Lower leg skin (tissue), 4 donors: ENCODE measurements around the gene RIT1. TPM values are rescaled to one million over a fixed set of nuclear protein-coding genes. Genes with fewer than 3 reads are reported as not detected.

Source experiments
- DNase-seq, 2 donors: peaks; one replicate each; pipeline ENCODE4 v3.0.0-alpha.2; 2019; ENCODE audit warnings: low spot score in 2 of 2
- H3K4me3 ChIP-seq: fragments of 200-600 bp; sonication (generic); 2 replicates; pipeline ENCODE4 v1.5.1; 2017; ENCODE audit warnings: mild to moderate bottlenecking, low read depth; ENCODE audit not compliant: poor library complexity, severe bottlenecking
- CTCF ChIP-seq, 3 donors: fragments of 450-650 bp; IDR thresholded peaks; one replicate each; pipeline ENCODE4 v1.5.1; 2016; ENCODE audit warnings: antibody characterized with exemption in 3 of 3, mild to moderate bottlenecking in 3 of 3, moderate library complexity in 2 of 3
- POLR2A ChIP-seq, 2 donors: fragments of 450-650 bp; IDR thresholded peaks; one replicate each; pipeline ENCODE4 v1.6.1; 2016 to 2017; ENCODE audit warnings: antibody characterized with exemption in 2 of 2, mild to moderate bottlenecking in 1 of 2, moderate library complexity in 1 of 2
- WGBS, 2 donors: methylation state at CpG; one replicate each; pipeline ENCODE4 v1.1.5; 2018; 5-methylcytosine and 5-hydroxymethylcytosine counted together
- intact Hi-C: fragments of 100-400 bp; cut with DNase I; formaldehyde crosslinking; loops from one replicate; pipeline ENCODE4 v1.15.0; 2023; ENCODE audit warnings: low total_unique reads
- total RNA-seq, 4 donors: library from RNA; depleted of rRNA; stranded (reverse); fragments of >200 nt; gene quantifications; one replicate each; pipeline ENCODE4 v1.1.0, GENCODE V29; 2016

RIT1 gene
- total RNA-seq, 4 donors from 2014 or later, result 16.1 to 34.2 (median 24.2) TPM

GRCh38 chr1:155892796-155893195 is 18.4 kb downstream of the RIT1 start:
- WGBS, 2 donors, result 16 to 21% methylated on average over 3 of the region's 3 CpGs
- TF ChIP-seq CTCF (IDR thresholded peaks at IDR 0.05), result no peak
- no peak for TF ChIP-seq POLR2A (IDR thresholded peaks at IDR 0.05)
- DNase-seq, result no peak
- intact Hi-C loops, result no loop called here
- H3K4me3 ChIP-seq, result no peak overlapping the region

GRCh38 chr1:155890251-155890650 is 20.9 kb downstream of the RIT1 start:
- peak in 1 of 2 donors; percentile 63 for DNase-seq

GRCh38 chr1:155889566-155889965 is 21.6 kb downstream of the RIT1 start:
- intact Hi-C loops, result no loop called here
- no peak for TF ChIP-seq POLR2A (IDR thresholded peaks at IDR 0.05)
- TF ChIP-seq CTCF (IDR thresholded peaks at IDR 0.05), result no peak
- WGBS, 2 donors, result 69 to 74% methylated on average over 2 of the region's 2 CpGs
- DNase-seq, result peak in 1 of 2 donors; percentile 2
- H3K4me3 ChIP-seq, result no peak overlapping the region

More at GRCh38 chr1:155890251-155890650, 20.9 kb downstream of the RIT1 start:
- 53 to 88% methylated on average over 3 of the region's 3 CpGs for WGBS, 2 donors
- TF ChIP-seq POLR2A (IDR thresholded peaks at IDR 0.05) (no peak), CTCF (IDR thresholded peaks at IDR 0.05) (no peak)
- intact Hi-C loops, result no loop called here
- H3K4me3 ChIP-seq, result no peak overlapping the region

DNA sequence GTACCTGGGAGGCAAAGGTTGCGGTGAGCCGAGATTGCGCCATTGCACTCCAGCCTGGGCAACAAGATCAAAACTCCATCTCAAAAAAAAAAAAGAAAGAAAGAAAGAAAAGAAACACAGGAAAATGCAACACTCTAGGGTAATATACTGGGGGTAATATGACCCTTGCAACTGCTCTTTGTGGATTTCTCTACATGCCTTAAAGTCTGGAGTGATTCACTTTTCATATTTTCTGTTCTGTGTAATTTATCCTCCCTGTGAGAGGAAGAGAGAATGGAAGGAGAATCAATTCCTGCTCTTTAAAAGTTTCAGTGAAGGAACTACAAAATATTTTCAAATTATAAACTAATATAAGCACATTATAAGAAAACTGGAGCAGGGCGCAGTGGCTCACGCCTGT is 22.7 kb downstream of the RIT1 start:
- no peak overlapping the region for H3K4me3 ChIP-seq
- DNase-seq, result peak in 1 of 2 donors; percentile 5
- intact Hi-C loops, result no loop called here
- WGBS, 2 donors, result 99 to 100% methylated on average over 5 of the region's 5 CpGs
- no peak for TF ChIP-seq POLR2A (IDR thresholded peaks at IDR 0.05)
- TF ChIP-seq CTCF (IDR thresholded peaks at IDR 0.05), result no peak

DNA sequence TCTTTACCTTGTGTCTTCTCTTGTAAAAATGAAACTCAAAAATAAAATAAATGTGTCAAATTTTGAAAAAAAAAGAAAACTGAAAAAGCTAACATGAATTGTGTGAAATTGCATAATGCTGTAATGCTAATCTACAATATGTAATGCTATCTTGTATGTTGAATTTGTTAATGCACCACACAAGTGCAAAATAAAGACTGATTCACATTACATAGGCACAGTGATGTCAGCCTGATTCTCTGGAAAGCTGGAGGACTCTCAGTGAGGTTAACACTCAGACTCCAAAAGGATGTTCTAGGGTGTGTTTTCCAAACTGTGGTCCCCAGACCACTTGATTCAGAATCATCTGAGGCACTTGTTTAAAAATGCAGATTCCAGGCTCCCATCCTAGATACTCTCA is 26.2 kb downstream of the RIT1 start:
- intact Hi-C loops, result no loop called here
- no peak for DNase-seq
- H3K4me3 ChIP-seq, result no peak overlapping the region
- TF ChIP-seq CTCF (IDR thresholded peaks at IDR 0.05) (no peak), POLR2A (IDR thresholded peaks at IDR 0.05) (no peak)
